BJ (cell line): ENCODE results near the gene ANKRD44. TPM values are rescaled to one million over a fixed set of nuclear protein-coding genes. Genes with fewer than 3 reads are reported as not detected.

Experiments
- CTCF ChIA-PET: fragments of 350-600 bp; formaldehyde crosslinking; extraction: SDS; loops from one replicate; lab custom pipeline; 2021; ENCODE audit warnings: antibody characterized with exemption, inconsistent platforms; lab: Yijun Ruan, JAX
- POLR2A ChIA-PET: fragments of 300-600 bp; sonication (Branson Sonifier 250); formaldehyde crosslinking; extraction: SDS; loops from one replicate; lab custom pipeline; 2021; ENCODE audit warnings: antibody characterized with exemption; lab: Charles Lee
- DNase-seq: peaks from one replicate; pipeline ENCODE4 v3.0.0-alpha.2; 2011; ENCODE audit warnings: low read depth
- H3K27me3 ChIP-seq: 2 replicates; pipeline ENCODE4 v1.6.0; 2011; ENCODE audit warnings: low read length; ENCODE audit not compliant: control insufficient read depth, insufficient read depth
- H3K36me3 ChIP-seq: 2 replicates; pipeline ENCODE4 v1.5.1; 2011; ENCODE audit warnings: low read length; ENCODE audit not compliant: control insufficient read depth, insufficient read depth
- H3K4me3 ChIP-seq: 2 replicates; pipeline ENCODE4 v1.5.1; 2011; ENCODE audit warnings: low read depth, mild to moderate bottlenecking, control low read depth, low read length
- polyA plus RNA-seq: library from polyadenylated mRNA; depleted of rRNA; stranded (reverse); fragments of >200 nt; gene quantifications from 2 replicates; pipeline ENCODE4 v1.2.3, GENCODE V29; 2011
- TF ChIP-seq, protein P1 (sequence below): IDR thresholded peaks from 2 replicates; pipeline ENCODE4 v1.5.1; 2011; ENCODE audit warnings: low read depth, mild to moderate bottlenecking, control low read depth, inconsistent platforms, low read length, moderate library complexity; ENCODE audit not compliant: insufficient read depth

The ANKRD44 gene
- polyA plus RNA-seq, 1 experiment, result 12.4 TPM

DNA sequence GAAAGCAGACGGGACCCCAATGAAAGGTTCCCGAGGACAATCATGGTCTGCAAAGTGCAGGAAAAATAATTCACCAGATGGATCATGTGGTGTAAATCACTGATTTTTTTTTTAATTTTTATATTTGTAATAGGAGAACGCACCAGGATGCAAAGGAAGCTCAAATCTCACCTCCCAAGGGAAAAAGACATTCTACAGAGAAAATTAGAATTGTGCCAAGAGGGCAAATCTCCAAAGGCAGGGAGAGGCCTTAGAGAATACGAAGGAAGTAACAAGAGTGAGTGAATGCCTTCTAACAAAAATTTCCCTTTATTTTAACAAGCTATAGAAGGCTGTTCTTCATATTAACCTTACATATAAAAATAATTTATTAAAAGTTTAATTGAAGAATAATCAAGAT, 90.9 kb downstream of the ANKRD44 start:
- Histone ChIP-seq H3K36me3 (no peaks in the 10 kb centered on the region), H3K27me3 (no peaks in the 10 kb centered on the region), H3K4me3 (no peak overlapping the region)
- TF ChIP-seq, protein P1, sequence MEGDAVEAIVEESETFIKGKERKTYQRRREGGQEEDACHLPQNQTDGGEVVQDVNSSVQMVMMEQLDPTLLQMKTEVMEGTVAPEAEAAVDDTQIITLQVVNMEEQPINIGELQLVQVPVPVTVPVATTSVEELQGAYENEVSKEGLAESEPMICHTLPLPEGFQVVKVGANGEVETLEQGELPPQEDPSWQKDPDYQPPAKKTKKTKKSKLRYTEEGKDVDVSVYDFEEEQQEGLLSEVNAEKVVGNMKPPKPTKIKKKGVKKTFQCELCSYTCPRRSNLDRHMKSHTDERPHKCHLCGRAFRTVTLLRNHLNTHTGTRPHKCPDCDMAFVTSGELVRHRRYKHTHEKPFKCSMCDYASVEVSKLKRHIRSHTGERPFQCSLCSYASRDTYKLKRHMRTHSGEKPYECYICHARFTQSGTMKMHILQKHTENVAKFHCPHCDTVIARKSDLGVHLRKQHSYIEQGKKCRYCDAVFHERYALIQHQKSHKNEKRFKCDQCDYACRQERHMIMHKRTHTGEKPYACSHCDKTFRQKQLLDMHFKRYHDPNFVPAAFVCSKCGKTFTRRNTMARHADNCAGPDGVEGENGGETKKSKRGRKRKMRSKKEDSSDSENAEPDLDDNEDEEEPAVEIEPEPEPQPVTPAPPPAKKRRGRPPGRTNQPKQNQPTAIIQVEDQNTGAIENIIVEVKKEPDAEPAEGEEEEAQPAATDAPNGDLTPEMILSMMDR, result no peak
- no peak for DNase-seq
- POLR2A ChIA-PET, result no interaction called here
- CTCF ChIA-PET, result interaction anchor here (0.6 kb wide), 1 partner anchor 176 kb away, joined by 4 read pairs; no protein-coding TSS in a partner anchor

DNA sequence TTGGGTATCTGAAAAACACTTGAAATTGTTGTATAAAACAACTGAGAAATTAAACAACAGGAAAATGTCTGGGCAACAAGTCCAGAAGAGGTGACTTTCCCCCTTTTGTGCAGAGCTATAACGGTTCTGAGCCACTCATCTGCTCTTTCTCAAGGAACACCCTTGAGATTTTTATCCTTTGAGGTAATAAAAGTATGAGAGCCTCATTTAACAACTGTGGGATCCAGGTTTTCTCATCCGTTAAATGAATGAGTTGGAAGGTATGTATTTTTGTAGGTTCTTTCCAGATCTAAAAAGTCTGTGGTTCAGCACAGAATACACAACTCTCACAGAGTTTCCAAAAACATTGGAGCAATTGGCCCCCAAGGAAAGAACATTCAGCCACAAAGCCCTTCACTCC, 93.0 kb downstream of the ANKRD44 start:
- Histone ChIP-seq H3K27me3 (no peaks in the 10 kb centered on the region), H3K4me3 (no peak overlapping the region), H3K36me3 (no peaks in the 10 kb centered on the region)
- DNase-seq, result no peak
- POLR2A ChIA-PET, result no interaction called here
- CTCF ChIA-PET, result interaction anchor here (0.9 kb wide), 1 partner anchor 12 kb away, joined by 3 read pairs; no protein-coding TSS in a partner anchor
- TF ChIP-seq, protein P1, result no peak

DNA sequence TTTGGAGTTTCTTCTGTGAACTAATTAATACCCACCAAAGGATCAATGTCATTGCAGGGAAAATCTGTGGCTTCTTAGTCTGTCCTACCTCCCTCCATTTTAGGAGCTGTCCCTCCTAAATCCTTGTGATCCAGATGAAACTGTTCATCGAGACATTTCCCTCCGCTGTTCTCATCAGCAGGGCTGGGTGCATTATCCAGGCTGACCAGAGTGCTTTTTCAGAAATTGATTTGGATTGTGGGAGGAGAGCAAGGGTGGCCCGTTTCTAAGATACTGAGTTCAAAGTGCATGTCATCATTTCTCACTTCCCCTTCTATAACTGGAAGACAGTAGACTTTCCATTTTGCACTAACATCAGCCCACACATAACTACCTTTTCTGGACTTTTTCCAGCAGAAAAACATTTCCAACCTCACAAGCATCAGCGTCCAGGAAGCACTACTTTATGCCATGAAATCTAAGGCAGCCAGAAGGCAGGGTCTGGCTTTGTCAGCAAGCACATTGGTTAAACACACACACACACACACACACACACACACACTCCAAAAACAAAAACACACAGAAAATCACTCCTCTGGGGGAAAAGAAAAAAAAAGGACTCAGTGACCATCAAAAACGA, 94.1 kb downstream of the ANKRD44 start:
- TF ChIP-seq, protein P1, result no peak
- no peak overlapping the region for H3K4me3 ChIP-seq
- no peaks in the 10 kb centered on the region for H3K36me3 ChIP-seq
- DNase-seq, result no peak
- no peaks in the 10 kb centered on the region for H3K27me3 ChIP-seq
- ChIA-PET POLR2A (no interaction called here), CTCF (interaction anchor here (0.6 to 0.9 kb wide), 3 partner anchors 10 to 35 kb away, joined by 3 to 5 read pairs (median 3); no protein-coding TSS in a partner anchor)

DNA sequence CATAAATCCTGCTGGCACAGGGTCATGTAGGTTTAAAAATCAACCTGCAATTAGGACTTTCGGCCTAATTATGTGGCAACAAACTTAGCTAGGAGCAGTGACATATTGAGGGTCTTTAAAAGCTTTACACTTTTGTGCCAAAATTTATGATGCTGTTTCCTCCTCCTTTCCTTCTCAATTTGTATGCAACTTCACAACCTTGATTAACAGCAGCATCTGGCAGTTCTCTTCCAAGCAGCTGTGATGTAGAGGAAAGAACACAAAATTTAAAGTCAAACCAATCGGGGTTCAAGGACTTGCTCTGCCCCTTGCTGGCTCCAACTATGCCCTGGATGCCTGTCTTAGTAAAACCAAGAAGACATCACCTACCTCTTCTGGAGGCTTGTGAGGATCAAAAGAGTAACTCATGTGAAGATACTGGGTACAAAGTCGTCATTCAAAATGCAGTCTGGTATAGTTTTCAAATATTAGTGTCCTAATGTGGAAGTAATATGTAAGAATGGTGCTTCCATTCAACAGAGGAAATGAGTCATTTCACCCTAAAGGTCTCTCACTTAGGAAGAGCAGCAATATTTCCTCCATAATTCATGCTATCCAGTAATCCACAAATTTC, 94.7 kb downstream of the ANKRD44 start:
- no peaks in the 10 kb centered on the region for H3K36me3 ChIP-seq
- no peaks in the 10 kb centered on the region for H3K27me3 ChIP-seq
- TF ChIP-seq, protein P1, result no peak
- ChIA-PET POLR2A (no interaction called here), CTCF (no interaction called here)
- no peak for DNase-seq
- H3K4me3 ChIP-seq, result no peak overlapping the region
